HuH-7.5 (cell line): ENCODE data around the gene CAPNS1.
"Not testable (repeated sequence)": the region's sequence is repeated elsewhere in the genome, so short reads cannot be mapped to it uniquely, and the experiment has no call there.

Experiments used
- DNase-seq: peaks from one replicate; pipeline ENCODE4 v3.0.0; 2011; ENCODE audit warnings: low spot score

Gene CAPNS1

DNA sequence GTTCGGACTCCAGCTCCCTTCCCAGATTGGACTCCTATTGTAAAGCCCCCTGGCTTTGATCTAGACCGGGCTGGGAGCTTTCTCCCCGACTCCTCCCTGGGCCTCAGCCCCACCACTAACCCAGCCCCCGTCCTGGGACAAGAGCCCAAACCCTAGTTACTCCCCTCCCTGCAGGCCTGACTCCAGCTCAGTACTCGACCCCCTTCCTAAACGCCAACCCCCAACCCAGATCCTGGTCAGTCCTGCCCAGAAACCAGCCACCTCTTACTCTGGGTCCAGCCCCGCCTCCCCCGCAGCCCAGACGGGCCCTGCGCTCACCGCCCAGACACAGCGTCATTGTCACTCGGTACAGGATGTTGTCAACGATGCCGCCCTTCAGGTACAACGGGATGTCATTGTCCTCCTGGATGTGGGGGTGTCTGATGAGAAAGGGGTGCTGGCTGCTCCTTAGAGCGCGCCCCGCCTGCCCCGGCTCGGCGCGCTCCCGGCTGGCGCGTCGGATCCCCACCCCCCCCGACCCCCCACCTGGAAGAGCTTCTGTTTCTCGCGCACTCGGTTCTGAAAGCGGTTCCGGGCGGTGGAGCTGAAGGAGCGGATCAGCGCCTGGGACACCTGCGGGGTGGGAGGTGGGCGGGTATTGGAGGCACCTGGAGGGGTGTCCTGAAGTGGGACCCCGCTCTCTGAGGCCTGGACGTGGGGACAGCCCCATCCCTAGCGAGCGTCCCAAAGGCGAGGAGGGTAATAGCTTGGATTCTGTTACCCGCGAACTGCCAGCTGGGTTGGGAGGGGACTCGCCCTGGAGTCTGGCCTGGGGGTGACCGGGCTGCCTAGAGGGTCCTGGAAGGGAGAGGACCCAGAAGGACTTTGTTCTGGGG lies 11.5 kb downstream of the CAPNS1 start:
- DNase-seq, result no peak

DNA sequence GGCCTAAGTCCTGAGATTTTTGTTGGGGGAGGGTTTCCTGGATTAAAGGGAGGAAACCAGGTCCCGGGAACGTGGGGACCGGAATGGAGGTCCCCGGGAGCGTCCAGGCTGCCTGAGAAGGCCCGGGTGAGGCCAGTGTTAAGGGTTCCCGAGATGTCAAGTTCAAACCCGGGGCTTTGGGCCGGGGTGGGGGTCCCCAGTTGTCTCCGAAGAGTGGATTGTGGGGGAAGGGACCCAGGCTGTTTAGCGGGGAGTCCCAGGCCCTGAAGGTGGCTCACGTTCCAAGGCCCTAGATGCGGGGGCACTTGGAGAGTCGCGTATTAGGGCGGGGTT lies 12.1 kb downstream of the CAPNS1 start:
- no peak for DNase-seq

DNA sequence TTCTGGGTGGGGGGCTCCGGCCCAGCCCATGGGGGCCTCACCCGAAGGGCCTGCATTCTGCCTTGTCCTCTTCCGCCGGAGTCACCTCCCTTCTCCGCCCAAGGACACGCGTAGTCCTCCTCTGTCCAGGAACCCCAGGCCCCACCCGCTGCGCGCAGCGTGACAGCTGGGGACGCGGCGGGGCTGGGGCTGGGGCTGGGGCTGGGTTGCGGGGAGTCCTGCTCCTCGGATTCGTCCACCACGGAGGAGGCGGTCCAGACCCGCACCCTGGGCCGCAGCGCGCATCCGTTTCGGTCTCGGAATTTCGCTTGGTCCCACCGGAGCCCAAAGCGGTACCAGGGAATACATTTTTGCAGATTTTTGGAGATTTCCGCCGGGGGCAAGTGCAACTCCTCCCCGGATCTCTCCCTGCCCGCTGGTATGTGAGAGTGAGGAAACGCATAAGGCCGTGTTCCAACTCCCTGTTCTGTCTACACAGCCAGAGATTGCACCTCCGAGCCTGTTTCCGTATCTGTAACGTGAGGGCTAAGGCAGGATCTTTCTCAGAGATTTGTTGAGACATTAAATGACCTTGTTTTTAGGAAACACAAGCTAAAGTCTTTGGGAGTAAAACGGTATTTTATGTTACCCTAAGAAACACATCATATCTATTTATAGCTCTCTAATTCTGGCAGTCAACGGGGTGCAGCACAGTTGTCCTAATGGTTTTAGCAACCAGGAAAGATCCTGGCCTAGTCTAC lies 12.7 kb downstream of the CAPNS1 start, which contains the start of gene COX7A1:
TSS of gene COX7A1 (minus strand) at position 96 of the 740 bp plus-strand sequence. CDS start at position 56, 40 bp downstream.
- DNase-seq, result no peak

DNA sequence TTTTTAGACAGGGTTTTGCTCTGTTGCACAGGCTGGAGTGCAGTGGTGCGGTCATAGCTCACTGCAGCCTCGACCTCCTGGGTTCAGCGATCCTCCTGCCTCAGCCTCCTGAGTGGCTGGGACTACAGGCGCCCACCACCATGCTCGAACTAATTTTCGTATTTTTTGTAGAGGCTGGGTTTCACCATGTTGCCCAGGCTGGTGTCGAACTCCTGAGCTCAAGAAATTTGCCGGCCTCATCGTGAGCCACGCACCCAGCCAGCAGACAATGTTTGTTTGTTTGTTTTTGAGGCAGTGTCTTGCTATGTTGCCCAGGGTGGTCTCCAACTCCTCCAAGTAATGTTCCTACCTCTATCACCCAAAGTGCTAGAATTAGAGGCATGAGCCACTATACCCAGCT lies 13.3 kb downstream of the CAPNS1 start:
- DNase-seq, result no peak

DNA sequence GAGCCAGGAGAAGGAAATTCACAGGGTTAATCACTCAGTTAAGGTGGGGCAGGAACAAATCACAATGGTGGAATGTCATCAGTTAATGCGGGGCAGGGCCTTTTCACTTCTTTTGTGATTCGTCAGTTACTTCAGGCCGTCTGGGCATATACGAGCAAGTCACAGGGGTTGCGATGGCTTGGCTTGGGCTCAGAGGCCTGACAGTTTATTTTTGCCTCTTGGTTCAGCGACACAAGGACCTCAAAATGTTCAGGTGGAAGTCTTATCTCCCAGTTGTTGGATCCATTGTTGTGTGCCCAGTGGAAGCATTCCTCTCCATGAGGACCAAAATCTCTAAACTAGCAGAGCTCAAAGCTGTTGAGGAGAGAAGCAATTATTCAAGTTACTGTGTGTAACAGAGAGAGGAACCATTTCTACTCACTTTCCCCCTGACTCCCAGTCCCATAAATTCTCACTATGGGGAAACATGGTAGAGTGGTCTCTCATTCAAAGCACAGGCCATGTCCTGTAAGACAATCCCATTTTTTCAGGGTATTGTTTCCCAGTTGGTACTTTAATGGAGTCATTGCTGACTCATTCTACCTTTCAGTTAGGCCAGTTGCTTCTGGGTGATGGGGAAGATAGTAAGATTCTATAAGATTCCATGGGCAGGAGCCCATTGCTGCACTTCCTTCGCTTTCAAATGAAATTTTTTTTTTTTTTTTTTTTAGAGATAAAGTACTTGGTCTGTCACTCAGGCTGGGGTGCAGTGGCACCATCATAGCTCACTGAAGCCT lies 21.1 kb downstream of the CAPNS1 start:
- no peak for DNase-seq

DNA sequence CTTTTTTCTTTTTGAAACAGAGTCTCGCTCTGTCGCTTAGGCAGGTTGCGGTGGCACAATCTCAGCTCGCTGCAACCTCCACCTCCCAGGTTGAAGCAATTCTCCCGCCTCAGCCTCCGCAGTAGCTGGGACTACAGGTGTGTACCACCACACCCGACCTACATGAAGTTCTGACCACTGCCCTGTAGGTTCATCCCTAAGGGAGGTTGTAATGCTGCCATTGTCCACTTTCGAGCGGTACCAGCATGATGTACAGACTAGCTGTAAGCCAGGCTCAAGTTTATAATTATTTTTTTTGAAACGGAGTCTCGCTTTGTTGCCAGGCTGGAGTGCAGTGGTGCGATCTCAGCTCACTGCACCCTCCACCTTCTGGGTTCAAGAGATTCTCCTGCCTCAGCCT lies 23.9 kb downstream of the CAPNS1 start:
- DNase-seq, result no peak

DNA sequence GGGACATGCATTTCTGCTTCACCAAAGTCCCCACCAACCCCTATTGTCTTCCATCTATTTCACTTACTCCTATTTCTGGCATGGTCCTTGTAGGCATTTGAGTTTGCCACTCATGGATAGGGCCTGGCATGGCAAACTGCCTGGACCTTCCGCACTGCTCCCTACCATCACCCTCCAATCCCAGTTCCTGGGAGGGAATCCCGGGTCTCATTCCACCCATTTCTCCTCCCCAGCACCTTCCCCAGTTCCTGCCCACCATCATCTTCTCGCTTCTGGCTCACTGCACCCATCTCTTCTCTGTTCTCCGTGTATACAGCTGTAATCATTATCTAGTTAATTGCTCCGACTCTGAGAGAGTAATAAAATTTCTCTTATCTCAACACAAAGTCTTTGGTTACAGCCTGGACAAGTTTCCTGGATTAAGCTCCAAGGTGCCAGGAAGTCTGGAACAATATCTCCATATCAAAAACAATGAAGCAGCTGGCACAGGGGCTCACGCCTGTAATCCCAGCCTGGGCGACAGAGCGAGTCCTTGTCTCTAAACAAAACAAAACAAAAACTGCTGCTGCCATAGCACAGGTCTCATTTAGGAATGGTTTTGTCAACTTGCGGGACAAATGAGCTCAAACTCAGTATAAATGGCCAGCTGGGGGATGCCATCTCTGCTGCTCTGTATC lies 29.4 kb downstream of the CAPNS1 start:
- DNase-seq, result no peak

DNA sequence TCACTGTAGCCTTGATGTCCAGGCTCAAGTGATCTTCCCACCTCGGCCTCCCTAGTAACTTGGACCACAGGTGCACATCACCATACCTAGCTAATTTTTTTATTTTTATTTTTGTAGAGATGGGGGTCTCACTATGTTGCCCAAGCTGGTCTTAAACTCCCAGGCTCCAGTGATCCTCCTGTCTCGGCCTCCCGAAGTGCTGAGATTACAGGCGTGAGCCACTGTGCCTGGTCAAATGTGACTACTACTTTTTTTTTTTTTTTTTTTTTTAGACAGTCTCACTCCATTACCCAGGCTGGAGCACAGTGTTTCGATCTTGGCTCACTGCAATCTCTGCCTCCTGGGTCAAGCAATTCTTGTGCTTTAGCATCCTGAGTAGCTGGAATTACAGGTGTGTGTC lies 33.0 kb downstream of the CAPNS1 start:
- no peak for DNase-seq

DNA sequence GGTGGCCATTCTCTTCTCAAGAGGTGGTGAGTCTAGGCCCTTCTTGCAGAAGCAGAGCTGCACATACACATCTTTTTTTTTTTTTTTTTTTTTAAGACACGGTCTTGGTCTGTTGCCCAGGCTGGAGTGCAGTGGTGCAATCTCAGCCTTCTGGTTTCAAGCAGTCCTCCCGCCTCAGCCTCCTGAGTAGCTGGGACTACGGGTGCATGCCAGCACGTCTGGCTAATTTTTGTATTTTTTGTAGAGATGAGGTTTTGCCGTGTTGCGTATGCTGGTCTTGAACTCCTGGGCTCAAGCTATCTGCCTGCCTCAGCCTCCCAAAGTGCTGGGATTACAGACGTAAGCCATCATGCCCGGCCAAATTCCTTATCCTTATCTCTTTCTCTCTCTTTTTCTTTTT lies 34.0 kb downstream of the CAPNS1 start:
- not testable (repeated sequence) for DNase-seq

DNA sequence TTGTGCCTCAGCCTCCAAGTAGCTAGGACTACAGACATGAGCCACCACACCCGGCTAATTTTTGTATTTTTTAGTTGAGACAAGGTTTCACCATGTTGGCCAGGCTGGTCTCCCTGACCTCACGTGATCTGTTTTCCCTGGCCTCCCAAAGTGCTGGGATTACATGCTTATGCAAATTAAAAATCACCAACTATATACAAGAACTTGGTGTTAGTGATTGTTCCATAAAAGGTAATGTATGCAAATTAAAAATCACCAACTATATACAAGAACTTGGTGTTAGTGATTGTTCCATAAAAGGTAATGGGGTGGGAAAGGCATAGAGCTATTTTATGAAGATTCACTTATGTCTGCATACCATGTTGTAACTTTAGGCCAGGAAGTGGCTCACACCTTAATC lies 39.2 kb downstream of the CAPNS1 start:
- not testable (repeated sequence) for DNase-seq

DNA sequence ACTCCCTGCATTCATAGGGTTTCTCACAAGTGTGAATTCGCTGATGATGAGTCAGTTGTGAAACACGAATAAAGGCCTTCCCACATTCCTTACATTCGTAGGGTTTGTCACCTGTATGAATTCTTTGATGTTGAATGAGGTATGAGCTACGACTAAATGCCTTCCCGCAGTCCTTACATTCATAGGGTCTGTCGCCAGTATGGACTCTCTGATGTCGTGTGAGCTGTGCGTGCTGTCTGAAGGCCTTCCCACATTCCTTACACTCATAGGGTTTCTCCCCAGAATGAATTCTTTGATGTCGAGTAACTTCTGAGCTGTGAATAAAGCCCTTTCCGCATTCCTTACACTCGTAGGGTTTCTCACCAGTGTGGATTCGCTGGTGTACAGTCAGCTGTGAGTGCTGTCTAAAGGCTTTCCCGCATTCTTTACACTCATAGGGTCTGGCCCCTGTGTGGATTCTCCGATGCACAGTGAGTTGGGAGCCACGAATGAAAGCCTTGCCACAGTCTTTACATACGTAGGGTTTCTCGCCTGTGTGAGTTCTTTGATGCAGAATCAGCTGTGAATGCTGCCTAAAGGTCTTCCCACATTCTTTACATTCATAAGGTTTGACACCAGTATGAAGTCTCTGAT lies 42.9 kb downstream of the CAPNS1 start:
- no peak for DNase-seq

DNA sequence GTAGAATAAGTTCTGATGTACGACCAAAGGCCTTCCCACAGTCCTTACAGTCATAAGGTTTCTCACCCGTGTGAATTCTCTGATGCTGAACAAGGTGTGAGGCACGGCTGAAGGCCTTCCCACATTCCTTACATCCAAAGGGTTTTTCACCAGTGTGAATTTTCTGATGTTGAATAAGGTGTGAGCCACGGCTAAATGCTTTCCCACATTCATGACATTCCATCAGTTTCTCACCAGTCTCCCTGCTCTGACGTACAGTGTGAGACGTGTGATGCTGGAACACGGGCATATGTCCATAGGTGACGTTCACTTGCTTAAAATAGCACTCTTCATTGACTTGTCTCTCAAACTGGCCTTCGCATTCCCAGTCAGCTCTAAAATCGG lies 43.4 kb downstream of the CAPNS1 start:
- no peak for DNase-seq

DNA sequence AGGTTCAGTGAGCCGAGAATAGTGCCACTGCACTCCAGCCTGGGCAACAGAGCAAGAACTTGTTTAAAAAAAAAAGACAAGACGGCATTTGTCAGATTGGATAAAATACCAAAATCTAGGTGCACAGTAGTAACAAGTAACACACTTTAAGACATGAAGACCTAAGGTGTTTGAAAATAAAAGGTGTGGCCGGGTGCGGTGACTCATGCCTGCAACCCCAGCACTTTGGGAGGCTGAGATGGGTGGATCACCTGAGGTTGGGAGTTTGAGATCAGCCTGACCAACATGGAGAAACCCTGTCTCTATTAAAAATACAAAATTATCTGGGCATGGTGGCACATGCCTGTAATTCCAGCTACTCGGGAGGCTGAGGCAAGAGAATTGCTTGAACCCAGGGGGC lies 46.9 kb downstream of the CAPNS1 start:
- DNase-seq, result not testable (repeated sequence)

DNA sequence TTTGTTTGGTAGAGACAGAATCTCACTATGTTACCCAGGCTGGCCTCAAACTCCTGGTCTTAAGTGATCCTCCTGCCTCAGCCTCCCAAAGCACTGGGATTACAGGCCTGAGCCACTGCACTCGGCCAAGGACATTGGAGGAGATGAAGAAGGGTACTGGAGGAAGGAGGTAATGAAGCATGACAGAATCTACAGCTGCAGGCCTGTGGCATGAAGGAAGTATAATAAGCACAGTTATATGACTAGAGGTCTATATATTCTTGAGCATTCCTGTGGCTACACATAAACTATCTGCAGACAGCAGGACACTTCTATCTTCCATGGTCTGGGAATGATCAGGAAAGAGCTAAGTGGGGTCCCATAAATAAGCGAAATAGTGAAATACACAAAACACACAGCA lies 56.4 kb downstream of the CAPNS1 start:
- no peak for DNase-seq

DNA sequence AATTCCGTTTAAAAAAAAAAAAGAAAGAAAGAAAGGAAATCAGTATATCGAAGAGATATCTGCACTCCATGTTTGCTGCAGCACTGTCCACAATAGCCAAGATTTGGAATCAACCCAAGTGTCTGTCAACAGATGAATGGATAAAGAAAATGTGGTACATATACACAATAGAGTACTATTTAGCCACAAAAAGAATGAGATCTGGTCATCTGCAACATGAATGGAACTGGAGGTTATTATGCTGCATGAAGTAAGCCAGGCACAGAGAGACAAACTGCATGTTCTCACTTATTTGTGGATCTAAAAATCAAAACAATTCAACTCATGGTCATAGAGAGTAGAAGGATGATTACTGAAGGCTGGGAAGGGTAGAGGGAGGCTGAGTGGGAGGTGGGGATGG lies 58.3 kb downstream of the CAPNS1 start:
- DNase-seq, result no peak
